Measurements from ENCODE around the gene TMIE.
A peak's percentile ranks its signal among the peaks of the same experiment; 100 is the strongest.

Gene TMIE, protein sequence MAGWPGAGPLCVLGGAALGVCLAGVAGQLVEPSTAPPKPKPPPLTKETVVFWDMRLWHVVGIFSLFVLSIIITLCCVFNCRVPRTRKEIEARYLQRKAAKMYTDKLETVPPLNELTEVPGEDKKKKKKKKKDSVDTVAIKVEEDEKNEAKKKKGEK

DNA sequence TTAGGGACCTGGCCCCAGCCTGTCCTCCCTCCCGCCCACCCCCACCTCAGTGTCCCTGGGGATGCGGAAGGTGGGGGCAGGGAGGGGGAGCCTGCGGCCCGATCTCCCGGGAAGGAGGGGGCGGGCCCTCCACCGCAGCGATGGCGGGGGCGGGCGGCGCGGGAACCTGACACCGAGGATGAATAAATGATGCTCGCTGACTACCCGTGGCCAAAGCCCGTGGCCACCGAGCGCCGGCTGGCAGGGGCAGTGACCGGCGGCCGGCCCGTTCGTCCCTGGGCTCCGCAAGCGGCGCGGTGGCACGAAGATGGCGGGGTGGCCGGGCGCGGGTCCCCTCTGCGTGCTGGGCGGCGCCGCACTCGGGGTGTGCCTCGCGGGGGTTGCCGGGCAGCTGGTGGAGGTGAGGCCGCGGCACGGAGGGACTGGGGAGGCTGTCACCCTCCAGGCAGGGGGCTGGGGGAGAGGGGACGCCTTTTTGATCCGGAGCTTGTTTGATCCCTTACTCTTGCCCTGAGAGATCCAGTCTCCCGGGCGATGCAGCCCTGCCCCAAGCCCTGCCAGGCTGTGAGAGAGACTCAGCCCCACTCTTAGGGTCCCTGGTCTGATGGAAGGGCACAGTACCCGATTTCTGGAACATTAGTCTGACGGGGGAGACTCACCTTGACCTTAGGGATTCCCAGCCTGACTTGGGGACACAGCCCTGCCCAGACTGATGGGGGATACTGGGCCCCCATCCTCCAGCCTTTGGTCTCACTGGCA, at the start of gene TMIE:
Gene TMIE (plus strand): TSS at position 212 of the 759 bp plus-strand sequence. CDS start 96 bp downstream, at position 308.
- CTCF ChIA-PET = interaction anchor here (2.9 kb wide), 1 partner anchor 193 kb away, joined by 28 read pairs; no protein-coding TSS in a partner anchor
- H3K36me3 Mint-ChIP-seq = no peaks in the 10 kb centered on the region
- H3K4me3 Mint-ChIP-seq = no peak within 1 kb of the TSS
- H3K27ac Mint-ChIP-seq = no peak within 1 kb of the TSS
- DNase-seq = no peak
- peaks cover 53% of the 10 kb centered on the region for H3K27me3 Mint-ChIP-seq
- H3K4me1 Mint-ChIP-seq = peaks cover 30% of the 10 kb centered on the region
- no peaks in the 10 kb centered on the region for H3K9me3 Mint-ChIP-seq

DNA sequence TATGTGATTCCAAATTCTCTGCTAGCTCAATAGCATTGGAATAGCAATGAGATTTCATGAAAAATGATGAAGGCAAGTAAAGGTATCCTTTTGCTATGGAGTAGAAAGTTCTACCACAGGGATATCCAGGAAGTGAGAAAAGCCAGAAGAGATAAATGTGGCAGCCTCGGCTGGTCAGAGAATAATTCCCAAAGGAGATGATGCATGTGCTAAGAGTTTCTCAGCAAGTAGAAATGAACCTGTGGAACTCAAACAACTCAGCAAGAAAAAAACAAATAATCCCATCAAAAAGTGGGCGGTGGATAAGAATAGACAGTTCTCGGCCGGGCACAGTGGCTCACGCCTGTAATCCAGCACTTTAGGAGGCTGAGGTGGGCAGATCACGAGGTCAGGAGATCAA, 45.9 kb upstream of the TMIE start:
- Mint-ChIP-seq H3K27me3 (peaks cover 43% of the 10 kb centered on the region), H3K9me3 (peaks cover 12% of the 10 kb centered on the region), H3K36me3 (no peaks in the 10 kb centered on the region), H3K4me3 (no peak overlapping the region), H3K27ac (no peak overlapping the region), H3K4me1 (no peaks in the 10 kb centered on the region)
- DNase-seq = no peak
- CTCF ChIA-PET = no interaction called here

DNA sequence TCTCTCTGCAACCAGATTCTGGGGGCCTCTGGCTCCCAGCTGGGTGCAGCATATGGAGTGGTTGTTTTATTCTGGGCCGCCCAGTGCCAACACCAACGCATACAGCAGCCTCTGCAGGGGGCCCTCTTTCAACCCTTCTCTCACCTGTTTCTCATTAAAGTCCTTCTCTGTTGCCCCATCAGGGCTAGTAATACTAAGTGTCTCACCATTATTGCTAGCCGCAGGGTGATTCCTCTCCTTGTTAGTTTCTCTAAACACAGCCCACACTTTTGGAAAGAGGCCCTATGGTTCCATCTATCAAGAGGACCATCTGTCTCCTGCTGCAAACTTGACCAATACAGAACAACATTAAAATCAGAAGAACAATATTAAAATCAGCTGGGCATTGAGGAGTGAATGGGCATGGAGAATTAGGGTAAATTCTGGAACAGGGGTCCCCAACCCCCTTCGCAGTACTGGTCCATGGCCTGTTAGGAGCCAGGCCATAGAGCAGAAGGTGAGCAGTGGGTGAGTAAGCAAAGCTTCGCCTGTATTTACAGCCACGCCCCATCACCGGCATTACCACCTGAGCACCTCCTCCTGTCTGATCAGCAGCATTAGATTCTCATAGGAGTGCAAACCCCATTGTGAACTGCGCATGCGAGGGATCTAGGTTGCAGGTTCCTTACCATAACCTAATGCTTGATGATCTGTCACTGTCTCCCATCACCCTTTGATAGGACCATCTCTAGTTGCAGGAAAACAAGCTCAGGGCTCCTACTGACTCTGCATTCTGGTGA, 44.2 kb upstream of the TMIE start:
- CTCF ChIA-PET = no interaction called here
- Mint-ChIP-seq H3K9me3 (peaks cover 6% of the 10 kb centered on the region), H3K27me3 (peaks cover 52% of the 10 kb centered on the region), H3K36me3 (no peaks in the 10 kb centered on the region), H3K27ac (no peak overlapping the region), H3K4me3 (no peak overlapping the region), H3K4me1 (no peaks in the 10 kb centered on the region)
- no peak for DNase-seq

DNA sequence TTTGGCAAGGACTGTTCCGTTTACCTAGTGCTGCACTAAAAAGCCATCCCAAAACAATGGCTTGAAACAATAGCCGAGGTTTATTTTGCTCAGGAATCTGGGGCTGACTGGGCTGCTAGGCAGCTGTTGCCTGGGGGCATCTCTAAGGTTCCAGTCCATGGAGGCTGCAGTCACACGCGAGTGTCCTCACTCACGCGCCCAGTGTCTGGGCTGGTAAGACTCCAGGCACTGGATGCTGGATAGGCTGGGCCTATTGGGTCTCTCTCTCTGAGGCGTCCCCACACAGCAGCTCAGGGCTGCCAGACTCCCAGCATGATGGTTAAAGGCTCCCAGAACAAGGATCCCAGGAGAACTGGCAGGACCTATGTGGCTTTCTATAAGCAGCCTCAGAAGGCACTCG, 41.9 kb upstream of the TMIE start:
- no peaks in the 10 kb centered on the region for H3K9me3 Mint-ChIP-seq
- CTCF ChIA-PET = no interaction called here

DNA sequence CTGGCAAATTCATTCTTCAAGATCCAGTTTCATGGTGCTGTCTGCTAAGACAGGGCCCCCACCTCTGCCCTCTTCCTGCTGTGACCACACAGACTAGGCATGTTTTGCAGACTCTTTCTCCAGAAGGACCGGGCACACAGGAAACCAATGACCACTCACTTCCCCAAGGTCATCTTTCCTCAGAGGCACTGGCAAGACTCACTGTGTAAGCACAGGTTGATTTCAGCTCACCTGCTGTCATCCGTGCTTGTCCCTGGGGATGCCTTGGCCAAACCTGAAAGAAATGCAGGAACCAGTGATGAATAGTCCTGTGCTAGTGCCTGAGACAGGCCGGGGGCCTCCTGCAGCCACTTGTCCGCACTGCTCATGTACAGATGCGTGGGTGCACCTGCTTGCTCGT, 41.2 kb upstream of the TMIE start:
- H3K9me3 Mint-ChIP-seq = no peaks in the 10 kb centered on the region
- H3K36me3 Mint-ChIP-seq = no peaks in the 10 kb centered on the region
- DNase-seq = no peak
- no peaks in the 10 kb centered on the region for H3K4me1 Mint-ChIP-seq
- CTCF ChIA-PET = no interaction called here
- H3K27ac Mint-ChIP-seq = no peak overlapping the region
- H3K27me3 Mint-ChIP-seq = peaks cover 50% of the 10 kb centered on the region
- no peak overlapping the region for H3K4me3 Mint-ChIP-seq

More for the DNA sequence above, 41.9 kb upstream of the TMIE start:
- no peaks in the 10 kb centered on the region for H3K4me1 Mint-ChIP-seq
- no peaks in the 10 kb centered on the region for H3K36me3 Mint-ChIP-seq
- peaks cover 50% of the 10 kb centered on the region for H3K27me3 Mint-ChIP-seq
- no peak overlapping the region for H3K27ac Mint-ChIP-seq
- no peak overlapping the region for H3K4me3 Mint-ChIP-seq
- DNase-seq = no peak

DNA sequence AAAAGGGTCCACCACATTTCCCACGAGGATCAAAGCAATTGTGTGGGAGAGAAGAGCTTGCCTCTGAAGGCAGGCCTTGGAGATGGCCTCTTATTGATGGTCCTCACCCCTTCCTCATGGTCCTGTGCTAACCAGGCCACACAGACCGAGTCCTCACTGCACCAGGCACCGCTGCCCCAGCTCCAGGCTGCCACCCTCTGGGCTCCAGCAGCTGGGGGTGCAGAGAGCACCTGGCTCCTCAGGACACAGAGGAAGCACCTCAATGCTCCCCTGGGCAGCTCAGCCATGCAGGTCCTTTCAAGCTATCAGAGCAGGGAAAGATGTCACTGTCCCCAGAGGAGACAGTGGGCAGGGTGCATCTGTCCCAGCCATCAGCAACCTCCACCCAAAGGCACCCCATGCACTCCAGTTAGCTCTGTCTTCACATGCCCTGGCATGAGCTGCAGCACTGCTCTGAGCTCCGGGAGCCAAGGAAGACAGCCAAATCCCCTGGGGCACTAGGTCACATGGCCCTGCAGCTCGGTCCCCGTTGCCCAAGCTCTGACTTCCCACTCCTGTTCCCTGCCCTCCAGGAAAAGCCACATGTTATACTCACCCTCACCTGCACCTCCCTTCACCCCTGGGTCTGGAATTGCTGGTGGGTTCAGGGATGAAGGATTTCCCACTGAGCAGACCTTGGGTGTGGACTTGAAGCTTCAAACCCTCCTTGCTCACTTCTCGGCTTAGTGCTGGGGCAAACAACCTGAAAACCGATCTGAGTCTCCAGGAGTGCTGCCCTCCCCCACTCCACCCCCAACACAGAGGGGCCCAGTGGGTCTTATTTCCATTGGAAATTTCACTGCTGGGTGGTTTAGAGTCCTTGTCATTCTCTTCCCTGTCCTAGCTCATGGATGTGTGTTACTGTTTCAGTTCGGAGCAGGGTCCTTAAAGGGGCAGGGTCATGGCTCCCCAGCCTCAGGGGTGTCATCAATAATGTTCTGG, 40.4 kb upstream of the TMIE start:
- Mint-ChIP-seq H3K9me3 (no peaks in the 10 kb centered on the region), H3K4me1 (no peaks in the 10 kb centered on the region), H3K27me3 (peaks cover 42% of the 10 kb centered on the region), H3K27ac (peak overlapping the region; percentile 12), H3K4me3 (no peak overlapping the region), H3K36me3 (no peaks in the 10 kb centered on the region)
- DNase-seq = no peak
- CTCF ChIA-PET = interaction anchor here (0.9 to 1.2 kb wide), 2 partner anchors 28 to 172 kb away, joined by 3 read pairs; no protein-coding TSS in a partner anchor

DNA sequence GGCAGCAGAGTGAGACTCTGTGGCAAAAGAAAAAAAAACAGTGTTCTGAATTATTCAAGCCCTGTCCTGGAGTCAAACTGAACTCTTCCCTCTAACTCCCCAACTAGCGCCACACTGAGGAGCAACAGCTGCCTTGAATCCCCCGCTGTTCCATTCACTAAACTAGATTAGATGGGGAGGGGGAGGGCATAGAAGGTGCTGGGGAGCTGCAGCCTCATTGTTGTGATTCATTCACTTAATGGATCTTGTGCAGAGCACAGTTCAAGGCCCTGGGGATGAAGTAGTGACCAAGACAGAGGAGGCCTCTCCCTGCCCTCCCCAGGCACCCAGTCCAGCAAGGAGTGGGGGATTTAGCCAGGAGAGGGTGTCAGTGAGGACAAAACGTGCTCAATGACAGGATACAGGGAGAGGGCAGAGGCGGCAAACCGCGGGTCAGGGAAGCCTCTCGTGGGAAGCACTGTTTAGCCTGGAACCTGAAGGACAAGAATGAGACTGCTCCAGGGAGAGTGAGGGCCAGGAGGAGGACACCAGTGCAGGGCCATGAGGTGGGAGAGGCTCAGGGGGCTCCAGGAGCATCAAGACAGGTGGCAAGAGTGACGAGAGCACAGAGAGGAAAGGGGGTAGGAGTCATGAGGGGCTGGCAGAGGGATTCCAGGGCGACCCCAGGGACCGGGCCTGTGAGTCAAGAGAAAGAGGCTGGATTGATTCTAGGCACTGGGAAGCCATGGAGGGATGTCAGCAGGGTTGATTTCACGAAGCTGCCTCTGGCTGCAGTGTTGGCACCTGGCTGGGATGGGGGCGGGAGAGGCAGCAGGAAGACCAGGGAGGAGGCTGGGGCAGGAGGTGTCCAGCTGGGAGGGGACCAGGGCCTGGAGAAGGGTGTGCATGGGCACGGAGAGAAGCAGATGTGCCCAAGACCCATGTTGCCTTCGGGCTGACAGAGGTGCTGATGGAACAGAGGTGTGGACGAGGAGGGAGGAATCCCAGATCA, 39.1 kb upstream of the TMIE start:
- peaks cover 42% of the 10 kb centered on the region for H3K27me3 Mint-ChIP-seq
- no peaks in the 10 kb centered on the region for H3K36me3 Mint-ChIP-seq
- H3K9me3 Mint-ChIP-seq = no peaks in the 10 kb centered on the region
- H3K4me1 Mint-ChIP-seq = no peaks in the 10 kb centered on the region
- no peak overlapping the region for H3K27ac Mint-ChIP-seq
- CTCF ChIA-PET = no interaction called here
- no peak overlapping the region for H3K4me3 Mint-ChIP-seq
- DNase-seq = no peak

DNA sequence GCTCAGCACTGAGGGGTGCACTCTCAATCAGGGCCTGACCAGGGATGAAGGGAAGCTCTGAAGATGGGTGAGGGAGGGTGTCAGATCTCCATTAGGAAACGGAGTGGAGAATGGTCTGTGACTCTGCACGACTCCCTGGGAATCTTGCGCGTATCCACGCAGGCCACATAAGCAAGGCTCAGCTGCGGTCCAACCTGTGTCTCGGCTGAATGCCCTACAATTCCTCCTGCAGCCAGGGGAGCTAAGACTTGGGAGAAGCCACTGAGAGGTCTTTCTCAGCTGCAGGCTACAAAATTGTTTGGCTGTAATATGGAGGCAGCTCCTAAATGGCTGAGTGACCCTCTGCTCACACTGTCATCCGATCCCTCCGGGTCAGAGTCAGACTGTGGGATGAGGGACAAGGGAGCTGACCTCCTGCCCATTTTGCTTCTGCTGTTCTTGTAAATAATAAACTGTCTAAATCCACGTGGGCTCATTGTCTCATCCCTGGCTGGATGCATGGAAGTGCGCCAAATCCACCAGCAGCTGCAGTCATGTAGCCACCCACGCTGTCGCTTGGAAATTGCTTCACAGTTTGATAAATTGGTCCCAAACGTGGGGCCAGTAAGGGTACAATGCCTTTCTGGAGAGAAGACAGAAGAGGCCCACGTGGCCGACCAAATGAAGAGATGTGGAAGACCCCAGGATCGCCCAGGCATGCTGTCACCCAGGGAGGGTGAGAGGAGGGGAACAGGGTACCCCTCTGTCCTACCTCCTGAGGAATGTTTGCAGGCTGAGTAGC, 38.2 kb upstream of the TMIE start:
- H3K27me3 Mint-ChIP-seq = peaks cover 37% of the 10 kb centered on the region
- H3K9me3 Mint-ChIP-seq = no peaks in the 10 kb centered on the region
- no peaks in the 10 kb centered on the region for H3K4me1 Mint-ChIP-seq
- no peaks in the 10 kb centered on the region for H3K36me3 Mint-ChIP-seq
- H3K4me3 Mint-ChIP-seq = no peak overlapping the region
- no peak for DNase-seq
- CTCF ChIA-PET = no interaction called here
- H3K27ac Mint-ChIP-seq = no peak overlapping the region

DNA sequence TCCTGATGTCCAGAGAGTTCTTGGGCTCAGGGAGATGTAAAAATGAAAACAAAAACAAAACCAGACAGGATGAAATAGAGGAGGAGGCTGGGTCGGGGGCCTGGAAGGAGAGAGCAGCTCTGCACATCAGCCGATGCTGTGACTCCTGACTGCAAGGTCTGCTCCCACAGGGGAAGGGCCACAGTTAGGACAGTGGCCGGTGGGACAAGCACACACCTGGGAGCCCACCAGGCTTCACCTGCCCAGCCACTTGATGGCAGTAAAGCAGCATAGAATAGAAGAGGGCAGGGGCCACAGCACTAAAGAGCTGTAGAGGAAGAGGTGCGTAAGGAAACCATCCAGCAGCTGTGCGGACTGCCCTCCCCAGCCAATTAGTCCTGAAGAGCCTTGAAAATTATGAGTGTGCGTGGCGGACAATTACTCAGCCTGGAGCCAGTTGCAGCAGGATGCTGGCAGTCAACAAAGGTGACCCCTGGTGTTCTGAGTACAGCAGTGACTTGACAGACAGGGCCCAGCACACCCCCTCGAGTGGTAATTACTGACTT, 37.5 kb upstream of the TMIE start:
- no peak overlapping the region for H3K27ac Mint-ChIP-seq
- no peak overlapping the region for H3K4me3 Mint-ChIP-seq
- H3K36me3 Mint-ChIP-seq = no peaks in the 10 kb centered on the region
- DNase-seq = peak; percentile 45
- CTCF ChIA-PET = interaction anchor here (0.8 to 1.4 kb wide), 4 partner anchors 19 to 174 kb away, joined by 3 to 5 read pairs (median 4); no protein-coding TSS in a partner anchor
- H3K4me1 Mint-ChIP-seq = no peaks in the 10 kb centered on the region
- H3K27me3 Mint-ChIP-seq = peaks cover 32% of the 10 kb centered on the region
- no peaks in the 10 kb centered on the region for H3K9me3 Mint-ChIP-seq

DNA sequence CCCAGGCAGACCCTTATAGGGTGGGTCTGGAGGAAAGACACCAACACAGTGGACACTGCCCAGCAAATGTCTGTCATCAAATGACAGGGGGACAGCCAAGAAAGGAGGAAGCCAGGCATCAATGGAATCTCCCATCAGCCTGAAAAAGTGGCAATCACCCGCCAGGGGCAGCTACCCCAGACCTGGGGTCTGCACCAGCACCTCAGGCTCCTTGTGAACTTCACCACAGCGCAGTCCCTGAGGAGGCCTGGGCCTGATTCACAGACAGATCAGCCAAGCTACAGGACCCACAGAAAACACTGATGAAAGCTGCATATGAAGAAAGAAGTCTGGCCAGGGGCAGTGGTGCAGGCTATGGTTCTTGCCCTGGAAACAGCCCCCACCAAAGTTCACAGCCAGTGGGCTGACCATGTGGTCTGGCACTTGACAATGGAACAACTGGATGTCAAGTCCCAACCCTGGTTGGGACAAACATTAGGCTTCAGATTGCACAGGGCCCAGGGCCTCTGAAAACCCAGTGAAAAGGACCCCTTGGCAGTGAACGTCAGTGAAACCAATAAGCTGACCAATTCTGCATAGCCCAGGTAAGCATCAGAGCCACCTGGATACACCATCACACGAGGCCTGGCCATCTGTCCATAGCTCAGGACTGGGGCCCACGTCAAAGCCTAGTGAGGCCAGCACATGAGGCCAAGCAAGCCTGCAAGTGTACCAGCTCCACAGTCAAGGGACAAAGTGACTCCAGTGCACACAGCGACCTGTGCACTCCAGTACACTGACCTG, 36.8 kb upstream of the TMIE start:
- DNase-seq = no peak
- H3K27ac Mint-ChIP-seq = no peak overlapping the region
- H3K36me3 Mint-ChIP-seq = no peaks in the 10 kb centered on the region
- no peaks in the 10 kb centered on the region for H3K9me3 Mint-ChIP-seq
- H3K4me1 Mint-ChIP-seq = no peaks in the 10 kb centered on the region
- CTCF ChIA-PET = interaction anchor here (0.8 to 1.4 kb wide), 5 partner anchors 9 to 175 kb away, joined by 3 to 5 read pairs (median 3); no protein-coding TSS in a partner anchor
- peaks cover 32% of the 10 kb centered on the region for H3K27me3 Mint-ChIP-seq
- no peak overlapping the region for H3K4me3 Mint-ChIP-seq

DNA sequence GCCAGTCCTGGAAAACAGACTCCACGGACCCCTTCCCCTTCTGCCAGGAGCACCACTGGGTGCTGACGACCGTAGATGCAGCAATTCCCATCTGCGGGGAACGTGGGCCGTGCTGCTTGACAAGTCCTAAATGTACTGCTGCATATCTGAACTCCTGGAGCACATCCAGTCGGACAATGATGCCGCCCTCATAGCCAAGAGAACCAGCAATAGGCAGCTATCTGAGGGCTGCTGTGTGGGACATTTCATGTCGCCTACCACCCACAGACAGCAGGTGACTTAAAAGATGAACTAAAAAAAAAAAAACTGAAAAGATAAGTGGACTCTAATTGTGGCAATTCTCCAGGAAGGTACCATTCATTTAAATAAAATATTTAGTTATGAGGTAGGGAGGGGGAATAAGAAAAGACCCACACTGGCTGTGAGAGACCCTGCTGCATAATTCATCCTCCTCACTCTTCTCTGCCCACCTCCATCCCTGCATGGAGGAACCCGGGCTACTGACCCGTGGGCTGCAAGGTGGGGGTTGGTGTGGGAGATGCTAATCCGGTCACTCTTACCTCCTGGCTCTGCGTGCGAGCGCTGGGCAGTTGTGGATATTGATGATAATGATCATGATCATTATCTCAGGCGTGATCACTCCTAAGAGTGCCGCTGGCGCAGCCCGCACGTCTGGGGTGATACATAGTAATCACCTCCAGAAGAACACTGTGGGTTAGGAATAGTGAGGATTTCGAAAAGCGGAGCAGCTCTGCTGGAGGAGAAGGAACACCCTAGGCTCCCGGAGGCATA, 36.0 kb upstream of the TMIE start:
- no peak for DNase-seq
- peaks cover 26% of the 10 kb centered on the region for H3K27me3 Mint-ChIP-seq
- H3K36me3 Mint-ChIP-seq = no peaks in the 10 kb centered on the region
- H3K9me3 Mint-ChIP-seq = no peaks in the 10 kb centered on the region
- H3K27ac Mint-ChIP-seq = no peak overlapping the region
- CTCF ChIA-PET = interaction anchor here (1.1 to 1.4 kb wide), 2 partner anchors 8 to 176 kb away, joined by 3 to 5 read pairs; no protein-coding TSS in a partner anchor
- no peaks in the 10 kb centered on the region for H3K4me1 Mint-ChIP-seq
- H3K4me3 Mint-ChIP-seq = no peak overlapping the region
